Neural cell (in vitro differentiated cells): ENCODE results near the gene CCDC85C. TPM values are rescaled to one million over a fixed set of nuclear protein-coding genes. Genes with fewer than 3 reads are reported as not detected.

Experiments used
- H2AFZ ChIP-seq: fragments of 200-600, 300-800 bp; sonication (generic), shearing (Covaris generic); 2 replicates; pipeline ENCODE4 v1.6.0; 2014; ENCODE audit warnings: low read depth, mild to moderate bottlenecking, antibody characterized with exemption, low read length, moderate library complexity
- H3F3A ChIP-seq: fragments of 200-600 bp; shearing (Covaris generic); 2 replicates; pipeline ENCODE4 v1.6.1; 2016; ENCODE audit warnings: mild to moderate bottlenecking, moderate library complexity, mixed read lengths, antibody characterized with exemption, low read length; ENCODE audit not compliant: insufficient read depth, poor library complexity, severe bottlenecking
- H3K27ac ChIP-seq: fragments of 200-600, 300-800 bp; sonication (generic), shearing (Covaris generic); 2 replicates; pipeline ENCODE4 v1.5.1; 2014; ENCODE audit warnings: mild to moderate bottlenecking, low read length, moderate library complexity
- H3K27me3 ChIP-seq: fragments of 300-800, 200-600 bp; sonication (generic), shearing (Covaris generic); 2 replicates; pipeline ENCODE4 v1.6.0; 2014; ENCODE audit warnings: mild to moderate bottlenecking, low read depth, low read length, moderate library complexity; ENCODE audit not compliant: insufficient read depth
- H3K36me3 ChIP-seq: fragments of 300-800, 200-600 bp; sonication (generic), shearing (Covaris generic); 2 replicates; pipeline ENCODE4 v1.5.1; 2014; ENCODE audit warnings: mild to moderate bottlenecking, antibody characterized with exemption, low read length, moderate library complexity; ENCODE audit not compliant: insufficient read depth
- H3K4me2 ChIP-seq: fragments of 300-800, 200-600 bp; sonication (generic), shearing (Covaris generic); 2 replicates; pipeline ENCODE4 v1.6.0; 2014; ENCODE audit warnings: mild to moderate bottlenecking, low read length
- H3K4me3 ChIP-seq: fragments of 300-800, 200-600 bp; sonication (generic), shearing (Covaris generic); 2 replicates; pipeline ENCODE4 v1.5.1; 2014; ENCODE audit warnings: mild to moderate bottlenecking, low read length, moderate library complexity
- H3K79me2 ChIP-seq: fragments of 200-600 bp; shearing (Covaris generic); replicated peaks from 2 replicates; pipeline ENCODE4 v1.6.0; 2014; ENCODE audit warnings: mild to moderate bottlenecking, low read length, moderate library complexity; ENCODE audit not compliant: insufficient read depth
- H3K9ac ChIP-seq: fragments of 300-800, 200-600 bp; sonication (generic), shearing (Covaris generic); 2 replicates; pipeline ENCODE4 v1.6.1; 2016; ENCODE audit warnings: mild to moderate bottlenecking, low read length, mixed read lengths
- H3K9me2 ChIP-seq: fragments of 200-600 bp; shearing (Covaris generic); 2 replicates; pipeline ENCODE4 v1.6.1; 2016; ENCODE audit warnings: mild to moderate bottlenecking, low read length, mixed read lengths; ENCODE audit not compliant: insufficient read depth
- H3K9me3 ChIP-seq: fragments of 200-600, 300-800 bp; sonication (generic), shearing (Covaris generic); 2 replicates; pipeline ENCODE4 v1.6.1; 2016; ENCODE audit warnings: mild to moderate bottlenecking, mixed run types, low read length, moderate library complexity, mixed read lengths
- H4K20me1 ChIP-seq: fragments of 200-600 bp; shearing (Covaris generic); 2 replicates; pipeline ENCODE4 v1.6.1; 2016; ENCODE audit warnings: mild to moderate bottlenecking, mixed run types; ENCODE audit not compliant: insufficient read depth
- EP300 ChIP-seq: fragments of 450-650 bp; conservative IDR thresholded peaks from 2 replicates; pipeline ENCODE4 v1.6.1; 2014; ENCODE audit warnings: antibody characterized with exemption, mild to moderate bottlenecking, moderate library complexity; ENCODE audit not compliant: poor library complexity, severe bottlenecking
- EZH2 ChIP-seq: fragments of 200-600, 300-800 bp; shearing (Covaris generic), sonication (generic); IDR thresholded peaks from 2 replicates; pipeline ENCODE4 v1.6.1; 2014; ENCODE audit warnings: antibody characterized with exemption, low read length, borderline replicate concordance, mild to moderate bottlenecking; ENCODE audit not compliant: insufficient read depth, poor library complexity, severe bottlenecking
- MXI1 ChIP-seq: fragments of 450-650 bp; conservative IDR thresholded peaks from 2 replicates; pipeline ENCODE4 v1.6.1; 2014; ENCODE audit warnings: antibody characterized with exemption, mild to moderate bottlenecking; ENCODE audit not compliant: poor library complexity, severe bottlenecking
- POLR2AphosphoS5 ChIP-seq: IDR thresholded peaks from 2 replicates; pipeline ENCODE4 v1.6.1; 2012
- RAD21 ChIP-seq: fragments of 450-650 bp; conservative IDR thresholded peaks from 2 replicates; pipeline ENCODE4 v1.6.1; 2014; ENCODE audit warnings: antibody characterized with exemption, mild to moderate bottlenecking, moderate library complexity
- SMC3 ChIP-seq: fragments of 450-650 bp; conservative IDR thresholded peaks from 2 replicates; pipeline ENCODE4 v1.6.1; 2014; ENCODE audit warnings: antibody characterized with exemption, mild to moderate bottlenecking, moderate library complexity; ENCODE audit not compliant: poor library complexity
- TAF1 ChIP-seq: IDR thresholded peaks from 2 replicates; pipeline ENCODE4 v1.6.1; 2012; ENCODE audit warnings: low read depth
- polyA plus RNA-seq: library from polyadenylated mRNA; depleted of rRNA; stranded (reverse); fragments of >200 nt; gene quantifications from 2 replicates; pipeline ENCODE4 v1.2.3, GENCODE V29; 2014
- TF ChIP-seq, protein P1 (sequence below): fragments of 450-650 bp; IDR thresholded peaks from 2 replicates; pipeline ENCODE4 v1.5.1; 2014; ENCODE audit warnings: antibody characterized with exemption, mild to moderate bottlenecking, moderate library complexity; ENCODE audit not compliant: poor library complexity, severe bottlenecking
- TF ChIP-seq, protein P2 (sequence below): IDR thresholded peaks from 2 replicates; pipeline ENCODE4 v1.6.1; 2012; ENCODE audit warnings: borderline replicate concordance

The CCDC85C gene
- polyA plus RNA-seq, 1 donor from 2014 or later: 24.8 TPM

DNA sequence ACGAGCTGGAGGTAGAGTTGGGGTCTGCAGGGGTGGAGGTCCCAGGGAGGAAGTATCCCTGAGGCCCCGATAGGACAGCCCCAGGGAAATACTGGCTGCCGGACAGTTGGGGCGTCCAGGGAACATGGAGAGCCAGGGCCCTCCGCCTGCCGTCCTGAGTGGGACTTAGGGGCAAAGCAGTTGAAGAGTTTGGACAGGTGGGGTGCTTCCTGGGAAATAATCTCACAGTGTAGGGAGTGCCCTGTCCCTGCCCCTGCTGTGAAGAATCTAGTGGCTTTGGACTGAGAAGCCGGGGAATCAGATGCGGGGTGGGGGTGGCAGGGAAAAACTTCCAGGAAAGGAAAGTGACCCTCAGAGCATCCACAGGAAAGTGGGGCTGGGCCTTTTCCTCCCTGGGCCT lies 31.1 kb upstream of the CCDC85C start:
- Histone ChIP-seq H3K9me2 (no peaks in the 10 kb centered on the region), H3K27ac (no peak overlapping the region), H3K9me3 (no peaks in the 10 kb centered on the region), H3K9ac (no peak overlapping the region), H3F3A (no peaks in the 10 kb centered on the region), H3K27me3 (no peaks in the 10 kb centered on the region), H3K4me3 (no peak overlapping the region), H3K79me2 (no peaks in the 10 kb centered on the region), H2AFZ (no peak overlapping the region), H3K36me3 (no peaks in the 10 kb centered on the region), H4K20me1 (no peaks in the 10 kb centered on the region), H3K4me2 (no peak overlapping the region)
- TF ChIP-seq EZH2 (no peak), SMC3 (no peak), RAD21 (no peak), POLR2AphosphoS5 (no peak), TAF1 (no peak), MXI1 (no peak), EP300 (no peak)
- TF ChIP-seq, protein P1, sequence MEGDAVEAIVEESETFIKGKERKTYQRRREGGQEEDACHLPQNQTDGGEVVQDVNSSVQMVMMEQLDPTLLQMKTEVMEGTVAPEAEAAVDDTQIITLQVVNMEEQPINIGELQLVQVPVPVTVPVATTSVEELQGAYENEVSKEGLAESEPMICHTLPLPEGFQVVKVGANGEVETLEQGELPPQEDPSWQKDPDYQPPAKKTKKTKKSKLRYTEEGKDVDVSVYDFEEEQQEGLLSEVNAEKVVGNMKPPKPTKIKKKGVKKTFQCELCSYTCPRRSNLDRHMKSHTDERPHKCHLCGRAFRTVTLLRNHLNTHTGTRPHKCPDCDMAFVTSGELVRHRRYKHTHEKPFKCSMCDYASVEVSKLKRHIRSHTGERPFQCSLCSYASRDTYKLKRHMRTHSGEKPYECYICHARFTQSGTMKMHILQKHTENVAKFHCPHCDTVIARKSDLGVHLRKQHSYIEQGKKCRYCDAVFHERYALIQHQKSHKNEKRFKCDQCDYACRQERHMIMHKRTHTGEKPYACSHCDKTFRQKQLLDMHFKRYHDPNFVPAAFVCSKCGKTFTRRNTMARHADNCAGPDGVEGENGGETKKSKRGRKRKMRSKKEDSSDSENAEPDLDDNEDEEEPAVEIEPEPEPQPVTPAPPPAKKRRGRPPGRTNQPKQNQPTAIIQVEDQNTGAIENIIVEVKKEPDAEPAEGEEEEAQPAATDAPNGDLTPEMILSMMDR: no peak
- TF ChIP-seq, protein P2, sequence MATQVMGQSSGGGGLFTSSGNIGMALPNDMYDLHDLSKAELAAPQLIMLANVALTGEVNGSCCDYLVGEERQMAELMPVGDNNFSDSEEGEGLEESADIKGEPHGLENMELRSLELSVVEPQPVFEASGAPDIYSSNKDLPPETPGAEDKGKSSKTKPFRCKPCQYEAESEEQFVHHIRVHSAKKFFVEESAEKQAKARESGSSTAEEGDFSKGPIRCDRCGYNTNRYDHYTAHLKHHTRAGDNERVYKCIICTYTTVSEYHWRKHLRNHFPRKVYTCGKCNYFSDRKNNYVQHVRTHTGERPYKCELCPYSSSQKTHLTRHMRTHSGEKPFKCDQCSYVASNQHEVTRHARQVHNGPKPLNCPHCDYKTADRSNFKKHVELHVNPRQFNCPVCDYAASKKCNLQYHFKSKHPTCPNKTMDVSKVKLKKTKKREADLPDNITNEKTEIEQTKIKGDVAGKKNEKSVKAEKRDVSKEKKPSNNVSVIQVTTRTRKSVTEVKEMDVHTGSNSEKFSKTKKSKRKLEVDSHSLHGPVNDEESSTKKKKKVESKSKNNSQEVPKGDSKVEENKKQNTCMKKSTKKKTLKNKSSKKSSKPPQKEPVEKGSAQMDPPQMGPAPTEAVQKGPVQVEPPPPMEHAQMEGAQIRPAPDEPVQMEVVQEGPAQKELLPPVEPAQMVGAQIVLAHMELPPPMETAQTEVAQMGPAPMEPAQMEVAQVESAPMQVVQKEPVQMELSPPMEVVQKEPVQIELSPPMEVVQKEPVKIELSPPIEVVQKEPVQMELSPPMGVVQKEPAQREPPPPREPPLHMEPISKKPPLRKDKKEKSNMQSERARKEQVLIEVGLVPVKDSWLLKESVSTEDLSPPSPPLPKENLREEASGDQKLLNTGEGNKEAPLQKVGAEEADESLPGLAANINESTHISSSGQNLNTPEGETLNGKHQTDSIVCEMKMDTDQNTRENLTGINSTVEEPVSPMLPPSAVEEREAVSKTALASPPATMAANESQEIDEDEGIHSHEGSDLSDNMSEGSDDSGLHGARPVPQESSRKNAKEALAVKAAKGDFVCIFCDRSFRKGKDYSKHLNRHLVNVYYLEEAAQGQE: no peak

DNA sequence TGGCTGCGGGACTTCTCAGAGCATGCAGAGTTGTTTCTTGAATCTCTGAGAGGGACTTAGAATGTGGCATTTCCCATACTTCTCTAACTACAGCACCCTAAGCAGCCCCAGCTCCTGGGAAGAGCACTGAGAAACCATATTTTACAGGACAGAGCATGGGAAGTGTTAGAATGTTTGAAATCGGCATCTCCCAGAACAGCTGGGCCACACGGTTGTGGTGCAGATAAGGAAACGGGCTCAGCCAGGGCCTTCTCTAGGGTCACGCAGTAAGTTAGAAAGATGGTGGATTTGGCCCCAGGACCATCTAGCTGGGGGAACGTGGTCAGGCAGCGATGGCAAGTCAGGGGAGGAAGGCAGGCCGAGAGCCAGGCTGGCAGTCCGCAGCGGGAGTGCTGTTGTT lies 30.4 kb upstream of the CCDC85C start:
- no peaks in the 10 kb centered on the region for H3K27me3 ChIP-seq
- no peaks in the 10 kb centered on the region for H3K36me3 ChIP-seq
- H2AFZ ChIP-seq: no peak overlapping the region
- no peaks in the 10 kb centered on the region for H4K20me1 ChIP-seq
- H3F3A ChIP-seq: no peaks in the 10 kb centered on the region
- H3K4me2 ChIP-seq: no peak overlapping the region
- H3K9ac ChIP-seq: no peak overlapping the region
- H3K9me3 ChIP-seq: no peaks in the 10 kb centered on the region
- H3K4me3 ChIP-seq: no peak overlapping the region
- H3K79me2 ChIP-seq: no peaks in the 10 kb centered on the region
- no peak for TF ChIP-seq EP300
- no peak for TF ChIP-seq EZH2
- TF ChIP-seq RAD21: no peak
- no peak overlapping the region for H3K27ac ChIP-seq
- H3K9me2 ChIP-seq: no peaks in the 10 kb centered on the region

DNA sequence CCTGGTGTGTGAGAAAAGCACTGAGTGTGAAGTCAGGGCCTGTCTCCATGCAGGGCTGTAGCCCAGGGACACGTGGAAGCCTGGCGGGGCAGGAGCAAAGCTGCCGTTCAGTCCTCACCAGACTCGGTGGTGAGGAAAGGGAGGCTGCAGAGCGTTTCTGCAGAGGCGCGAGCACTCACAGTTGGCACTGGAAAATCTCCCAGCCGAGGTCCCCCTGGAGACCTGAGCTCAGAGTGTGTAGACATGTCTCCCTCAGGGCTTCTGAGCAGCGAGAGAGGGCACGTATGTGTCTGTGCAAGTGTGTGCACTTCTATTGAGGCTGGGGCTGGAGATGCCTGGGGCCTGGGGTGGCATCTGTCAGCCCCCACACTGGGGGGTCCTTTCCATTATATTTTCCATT lies 29.9 kb upstream of the CCDC85C start:
- no peaks in the 10 kb centered on the region for H3F3A ChIP-seq
- H4K20me1 ChIP-seq: no peaks in the 10 kb centered on the region
- H3K79me2 ChIP-seq: no peaks in the 10 kb centered on the region
- no peak overlapping the region for H3K4me3 ChIP-seq
- no peak overlapping the region for H3K9ac ChIP-seq
- no peak overlapping the region for H3K27ac ChIP-seq
- no peak overlapping the region for H2AFZ ChIP-seq
- H3K27me3 ChIP-seq: no peaks in the 10 kb centered on the region
- H3K4me2 ChIP-seq: no peak overlapping the region
- H3K9me3 ChIP-seq: no peaks in the 10 kb centered on the region
- TF ChIP-seq POLR2AphosphoS5: no peak
- no peak for TF ChIP-seq SMC3
- no peak for TF ChIP-seq TAF1
- no peak for TF ChIP-seq EP300
- TF ChIP-seq RAD21: no peak
- no peak for TF ChIP-seq MXI1
- TF ChIP-seq, protein P2: no peak
- TF ChIP-seq, protein P1: no peak
- no peak for TF ChIP-seq EZH2
- H3K36me3 ChIP-seq: no peaks in the 10 kb centered on the region
- no peaks in the 10 kb centered on the region for H3K9me2 ChIP-seq
